Measurements from ENCODE around the gene SEMA4A.

GRCh38 chr1:156150333-156151011 lies 2.9 kb upstream of the SEMA4A start:
- TF ChIP-seq CTCF (IDR thresholded peaks at IDR 0.05) (no peak), POLR2A (IDR thresholded peaks at IDR 0.05) (no peak), EP300 (IDR thresholded peaks at IDR 0.05) (no peak)
